CD4-positive, alpha-beta T cell treated with Interleukin-10 for 1 hour (primary cell): ENCODE results near the gene TAF12.
A peak's percentile ranks its signal among the peaks of the same experiment; 100 is the strongest.
"Not testable (repeated sequence)": the region's sequence is repeated elsewhere in the genome, so short reads cannot be mapped to it uniquely, and the experiment has no call there.

Experiments used
- DNase-seq: peaks from one replicate; pipeline ENCODE4 v3.0.0-alpha.2; 2020

TAF12 gene

DNA sequence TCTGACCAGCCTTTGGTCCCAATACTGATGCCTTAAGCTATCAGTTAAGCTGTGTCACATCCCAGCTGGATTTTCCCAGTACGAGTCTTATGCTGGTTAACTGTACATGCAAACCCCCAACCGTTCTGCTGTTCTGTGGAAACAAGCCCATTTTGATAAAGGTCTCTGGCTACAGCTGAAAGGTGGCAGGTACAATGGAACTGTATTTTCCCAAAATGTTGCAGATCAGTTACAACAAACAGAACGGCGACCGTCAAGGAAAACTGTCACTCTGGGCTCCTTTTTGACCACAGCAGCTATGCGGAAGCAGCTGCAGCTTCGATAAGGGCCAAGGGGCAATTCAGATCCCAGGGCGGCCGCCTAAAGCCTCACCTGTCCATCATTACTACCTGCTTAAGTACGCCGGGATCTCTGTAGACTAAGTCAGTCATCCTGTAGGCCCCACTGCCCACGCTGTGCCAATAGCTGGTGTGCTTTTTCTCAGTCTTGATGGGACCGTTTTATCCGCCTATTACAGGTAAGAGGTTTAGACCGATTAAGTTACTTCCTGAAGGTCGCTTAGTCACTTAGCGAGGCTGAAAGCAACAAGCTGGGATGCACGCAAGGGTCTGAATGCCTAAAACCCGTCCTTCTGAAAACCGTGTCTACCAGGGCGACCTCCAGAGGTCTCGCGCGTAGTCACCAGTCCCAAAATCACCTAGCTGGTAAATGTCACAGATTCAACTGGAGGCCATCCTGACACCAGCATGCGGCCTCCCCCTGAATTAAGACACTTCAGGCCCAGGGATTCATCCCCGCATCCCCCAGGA, 61.9 kb downstream of the TAF12 start:
- peak; percentile 65 for DNase-seq

DNA sequence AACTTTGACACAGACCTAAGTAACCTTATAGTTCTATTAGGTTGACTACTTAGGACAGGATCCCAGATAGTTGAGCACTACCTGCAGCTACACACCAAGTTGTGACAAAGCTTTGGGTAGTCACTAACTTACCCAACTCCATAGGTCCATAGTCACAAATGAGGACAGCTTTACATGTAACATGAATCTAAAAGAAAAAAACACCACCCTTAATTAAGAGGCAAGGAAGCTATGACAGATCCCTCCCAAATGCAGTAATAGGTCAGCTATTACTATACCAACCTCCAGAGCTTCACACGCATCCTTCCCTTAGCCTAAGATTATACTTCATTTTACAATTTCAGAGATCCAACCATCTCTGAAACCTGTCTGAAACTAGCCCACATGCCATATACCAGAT, 63.5 kb downstream of the TAF12 start:
- no peak for DNase-seq

DNA sequence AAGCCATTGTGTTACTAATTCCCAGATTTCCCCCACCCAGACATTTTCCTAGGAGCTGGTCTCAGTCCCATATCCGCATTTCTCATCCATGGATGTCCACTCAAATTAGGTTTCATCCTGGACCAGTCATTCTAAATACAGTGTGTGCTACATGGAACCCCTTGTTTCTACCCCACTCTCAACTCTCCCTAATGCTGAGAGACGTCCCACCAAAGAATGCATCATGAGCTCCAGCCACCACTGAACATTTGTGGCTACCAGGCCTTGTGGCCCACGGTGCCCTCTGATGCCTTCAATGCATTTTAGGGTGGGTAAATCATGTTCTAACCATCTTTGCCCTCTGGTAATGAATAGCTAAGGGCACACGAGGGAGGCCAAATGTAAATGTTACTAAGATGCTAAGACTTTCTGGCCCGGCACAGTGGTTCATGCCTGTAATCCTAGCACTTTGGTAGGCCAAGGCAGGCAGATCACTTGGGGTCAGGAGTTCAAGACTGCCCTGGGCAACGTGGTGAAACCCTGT, 64.1 kb downstream of the TAF12 start:
- DNase-seq = no peak

DNA sequence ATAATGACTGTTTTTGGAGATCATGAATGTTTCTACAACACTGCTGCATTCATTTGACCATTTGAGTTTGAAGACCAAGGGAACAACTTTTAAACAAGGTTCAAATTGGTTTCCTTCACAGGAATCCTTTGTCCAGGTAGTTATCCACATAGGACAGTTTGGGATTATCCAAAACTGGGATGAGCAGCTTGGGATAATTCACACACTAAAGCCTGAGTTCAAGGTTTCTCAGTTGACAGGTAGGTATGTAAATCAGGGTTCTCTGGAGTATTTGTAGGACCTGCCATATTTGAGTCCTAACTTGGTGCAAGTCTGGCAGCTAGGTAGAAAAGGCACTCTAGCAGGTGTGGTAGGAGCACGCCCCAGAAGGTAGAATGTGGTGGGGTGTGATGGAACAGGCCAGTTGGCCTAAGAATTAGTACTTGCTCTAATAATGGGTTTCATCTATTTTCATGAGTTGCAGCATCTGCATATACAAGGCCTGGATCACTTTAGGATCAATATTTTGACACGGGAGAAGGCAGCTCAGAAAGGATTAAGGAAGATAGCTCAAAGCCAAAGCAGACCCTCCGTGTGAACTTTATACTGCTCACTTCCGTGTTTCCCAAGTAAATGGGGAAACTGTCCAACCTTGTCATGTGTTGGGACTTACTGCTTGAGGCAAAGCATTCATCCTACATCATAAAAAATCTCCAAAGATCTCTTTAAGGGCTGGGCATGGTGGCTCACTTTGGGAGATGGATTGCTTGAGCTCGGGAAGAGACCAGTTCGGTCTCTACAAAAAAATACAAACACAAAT, 64.9 kb downstream of the TAF12 start:
- DNase-seq = no peak

DNA sequence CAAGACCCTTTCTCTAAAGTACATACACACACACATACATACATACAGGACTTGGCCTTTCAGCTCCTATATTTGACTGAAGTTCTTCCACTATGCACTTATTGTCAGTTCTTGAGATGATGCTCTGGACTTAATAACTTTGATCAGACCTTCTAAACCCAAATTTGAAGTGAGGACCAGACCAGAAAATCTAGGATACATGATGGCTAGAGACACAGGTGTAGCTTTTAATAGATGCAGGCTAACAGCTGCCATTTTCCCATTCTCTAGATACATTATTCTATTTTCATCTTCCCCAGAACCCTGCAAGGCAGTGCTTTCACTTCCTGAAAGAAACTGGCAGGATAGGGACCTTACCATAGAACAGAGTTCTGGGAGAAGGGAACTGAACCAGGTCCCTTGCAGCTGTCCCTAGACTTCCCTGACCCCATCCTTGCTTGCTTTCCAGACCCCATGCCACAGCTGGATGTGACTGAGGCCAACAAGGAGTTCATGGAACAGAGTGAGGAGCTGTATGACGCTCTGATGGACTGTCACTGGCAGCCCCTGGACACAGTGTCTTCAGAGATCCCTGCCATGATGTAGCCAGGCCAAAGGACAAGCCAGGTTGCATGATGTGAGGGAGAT, 65.7 kb downstream of the TAF12 start:
- peak; percentile 15 for DNase-seq

DNA sequence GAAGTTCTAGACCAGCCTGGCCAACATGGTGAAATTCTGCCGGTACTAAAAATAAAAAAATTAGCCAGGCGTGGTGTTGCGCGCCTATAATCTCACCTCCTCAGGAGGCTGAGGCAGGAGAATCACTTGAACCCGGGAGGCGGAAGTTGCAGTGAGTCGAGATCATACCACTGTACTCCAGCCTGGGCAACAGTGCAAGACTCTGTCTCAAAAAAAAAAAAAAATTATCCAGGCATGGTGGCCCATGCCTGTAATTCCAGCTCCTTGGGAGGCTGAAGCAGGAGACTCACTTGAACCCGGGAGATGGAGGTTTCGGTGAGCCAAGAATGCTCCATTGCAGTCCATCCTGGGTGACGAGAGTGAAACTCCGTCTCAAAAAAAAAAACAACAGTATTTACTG, 69.3 kb downstream of the TAF12 start:
- no peak for DNase-seq

DNA sequence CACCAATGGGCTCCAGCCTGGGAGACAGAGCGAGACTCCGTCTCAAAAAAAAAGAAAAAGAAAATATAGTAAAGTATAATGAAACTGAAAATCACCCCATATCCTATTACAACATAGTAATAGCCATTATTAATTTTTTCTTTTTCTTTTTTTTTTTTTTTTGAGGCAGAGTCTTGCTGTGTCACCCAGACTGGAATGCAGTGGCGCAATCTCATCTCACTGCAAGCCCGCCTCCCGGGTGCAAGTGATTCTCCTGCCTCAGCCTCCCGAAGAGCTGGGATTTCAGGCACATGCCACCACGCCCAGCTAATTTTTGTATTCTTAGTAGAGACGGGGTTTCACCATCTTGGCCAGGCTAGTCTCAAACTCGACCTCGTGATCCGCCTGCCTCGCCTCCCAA, 70.0 kb downstream of the TAF12 start:
- DNase-seq = not testable (repeated sequence)

DNA sequence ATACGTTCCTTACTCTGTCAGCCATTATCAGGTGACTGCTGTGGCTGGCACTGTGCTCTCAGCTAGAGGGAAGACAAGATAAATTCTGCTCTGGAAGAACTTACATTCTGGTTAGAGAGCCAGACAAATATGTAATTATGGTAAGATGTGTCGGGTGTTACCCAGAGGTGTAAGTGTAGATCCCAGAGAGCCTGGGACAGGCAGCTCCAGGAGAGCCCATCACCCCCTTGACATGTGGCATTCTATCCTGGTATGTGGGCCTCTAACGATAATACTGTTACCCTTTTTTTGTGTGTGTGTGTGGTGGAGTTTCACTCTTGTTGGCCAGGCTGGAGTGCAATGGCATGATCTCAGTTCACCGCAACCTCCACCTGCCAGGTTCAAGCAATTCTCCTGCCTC, 71.0 kb downstream of the TAF12 start:
- DNase-seq = no peak

DNA sequence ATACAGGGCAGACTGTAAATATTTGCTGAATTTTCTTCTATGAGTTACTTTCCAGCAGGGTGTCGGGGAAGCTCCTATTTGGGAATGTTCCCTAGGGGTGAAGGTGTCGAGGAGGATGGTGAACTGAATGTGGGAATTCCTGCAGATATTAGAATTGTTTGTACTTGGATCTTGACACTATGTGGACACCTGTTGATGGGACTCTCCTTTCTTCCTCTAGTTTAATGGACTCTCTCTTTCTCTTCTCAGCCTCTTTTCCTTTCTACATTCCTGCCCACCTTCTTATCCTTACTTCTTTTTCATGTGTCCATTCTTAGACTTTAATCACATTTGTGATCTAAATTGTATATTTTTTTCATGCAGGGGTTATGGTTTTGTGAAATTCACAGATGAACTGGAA, 75.9 kb downstream of the TAF12 start:
- no peak for DNase-seq

DNA sequence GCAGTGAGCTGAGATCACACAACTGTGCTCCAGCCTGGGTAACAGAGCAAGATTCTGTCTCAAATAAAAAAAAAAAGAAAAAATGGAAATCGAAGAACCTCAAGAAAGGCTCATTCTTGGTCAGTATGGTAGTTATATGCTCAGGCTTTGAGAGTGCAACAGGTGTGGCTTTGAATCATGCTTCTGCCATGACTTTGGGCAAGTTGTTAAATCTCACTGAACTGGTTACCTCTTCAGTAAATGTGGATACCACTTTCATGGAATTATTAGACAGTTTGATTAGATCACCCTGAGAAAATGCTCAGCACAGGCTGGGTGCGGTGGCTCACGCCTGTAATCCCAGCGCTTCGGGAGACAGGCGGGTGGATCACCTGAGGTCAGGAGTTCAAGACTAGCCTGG, 77.1 kb downstream of the TAF12 start:
- no peak for DNase-seq

DNA sequence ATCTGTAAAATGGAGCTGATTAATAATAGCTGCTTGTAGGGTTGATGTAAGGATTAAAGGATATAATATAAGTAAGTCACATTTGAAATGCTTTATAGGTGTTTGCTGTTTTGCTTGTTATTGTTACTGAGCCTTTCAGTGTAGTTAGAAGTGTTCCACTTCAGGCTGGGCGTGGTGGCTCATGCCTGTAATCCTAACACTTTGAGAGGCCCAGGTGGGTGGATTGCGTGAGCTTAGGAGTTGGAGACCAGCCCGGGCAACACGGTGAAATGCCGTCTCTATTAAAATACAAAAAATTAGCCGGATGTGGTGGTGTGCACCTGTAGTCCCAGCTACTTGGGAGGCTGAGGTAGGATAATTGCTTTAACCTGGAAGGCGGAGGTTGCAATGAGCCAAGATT, 77.8 kb downstream of the TAF12 start:
- DNase-seq = no peak

DNA sequence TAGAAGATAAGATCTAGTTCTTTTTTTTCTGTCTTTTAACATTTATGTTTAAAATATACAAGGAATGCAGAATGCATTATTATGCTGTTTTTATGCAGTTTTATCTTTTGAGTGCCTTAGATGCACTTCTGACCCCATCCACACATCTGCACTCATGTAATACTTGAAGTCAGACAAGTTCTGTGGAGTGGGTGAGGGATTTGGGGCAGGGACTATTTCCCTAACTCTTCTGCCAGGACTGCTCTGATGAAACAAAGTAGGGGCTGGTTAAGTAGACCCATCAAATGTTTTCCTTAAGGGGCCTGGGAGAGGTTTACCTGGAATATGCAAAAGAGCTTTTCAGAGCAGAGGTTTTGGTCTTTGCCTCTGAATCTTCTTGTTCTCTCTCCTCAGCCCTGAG, 78.6 kb downstream of the TAF12 start:
- no peak for DNase-seq

DNA sequence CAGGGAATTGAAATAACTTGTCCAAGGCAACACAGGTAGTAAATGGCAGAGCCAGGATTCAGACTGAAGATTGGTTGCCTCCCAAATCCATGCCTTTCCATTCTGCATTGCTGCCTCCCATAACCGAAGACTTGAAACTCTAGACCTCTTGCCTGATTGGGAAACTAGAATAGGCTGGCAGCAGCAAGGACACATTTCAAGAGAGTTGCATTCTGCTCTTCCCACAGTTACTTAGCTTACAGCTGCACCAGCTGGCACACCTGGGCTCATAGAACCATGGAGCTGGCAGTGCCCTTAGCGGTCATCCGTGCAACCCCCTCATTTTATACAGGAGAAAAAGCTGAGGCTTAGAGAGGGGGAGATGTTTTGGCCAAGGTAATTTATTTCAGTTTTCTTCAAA, 82.0 kb downstream of the TAF12 start:
- DNase-seq = no peak
